Stimulated activated naive CD4-positive, alpha-beta T cell treated with Interleukin-2 at 50 U/mL for 16 hours (primary cell): ENCODE results near the gene HYAL2.

Experiments
- DNase-seq: peaks from one replicate; lab custom pipeline; 2025; lab: John Stamatoyannopoulos, UW

The HYAL2 gene

GRCh38 chr3:50350527-50351322, 28.2 kb upstream of the HYAL2 start, which contains the start of the genes CYB561D2 and NPRL2:
CYB561D2 (plus strand) TSS chr3:50350862; CDS start chr3:50351434, 572 bp downstream.
NPRL2 (minus strand) TSS chr3:50350775; CDS start chr3:50350652, 123 bp downstream.
- peak; percentile 99 for DNase-seq

- no peak for DNase-seq
These were observed 27.6 kb upstream of the HYAL2 start for GRCh38 chr3:50350213-50350526.

GRCh38 chr3:50347187-50347813, 24.8 kb upstream of the HYAL2 start:
- DNase-seq: peak; percentile 71

- DNase-seq: peak; percentile 61
These were observed 23.2 kb upstream of the HYAL2 start, which contains the start of gene ZMYND10 for GRCh38 chr3:50345586-50346234. ZMYND10 (minus strand) TSS chr3:50345732; CDS start chr3:50345579, 153 bp downstream.

- no peak for DNase-seq
These were observed 22.5 kb upstream of the HYAL2 start for GRCh38 chr3:50345008-50345407.

- no peak for DNase-seq
These were observed 20.5 kb upstream of the HYAL2 start for GRCh38 chr3:50342813-50343633.

GRCh38 chr3:50341996-50342650, 19.6 kb upstream of the HYAL2 start:
- no peak for DNase-seq

- no peak for DNase-seq
These were observed 19.0 kb upstream of the HYAL2 start for GRCh38 chr3:50341537-50341936.

GRCh38 chr3:50340448-50341329, 18.1 kb upstream of the HYAL2 start, which contains the start of gene RASSF1:
RASSF1 (minus strand) TSS chr3:50340836; CDS start chr3:50340805, 31 bp downstream.
- DNase-seq: peak; percentile 45

GRCh38 chr3:50340147-50340447, 17.6 kb upstream of the HYAL2 start:
- no peak for DNase-seq

- DNase-seq: no peak
These were observed 17.1 kb upstream of the HYAL2 start for GRCh38 chr3:50339485-50340146.

- DNase-seq: no peak
These were observed 16.4 kb upstream of the HYAL2 start for GRCh38 chr3:50338965-50339364.

GRCh38 chr3:50337175-50337861, 14.8 kb upstream of the HYAL2 start:
- DNase-seq: peak; percentile 96

GRCh38 chr3:50336452-50337174, 14.1 kb upstream of the HYAL2 start:
- DNase-seq: peak; percentile 76

GRCh38 chr3:50334339-50335075, 12.0 kb upstream of the HYAL2 start:
- DNase-seq: no peak

GRCh38 chr3:50333744-50334328, 11.3 kb upstream of the HYAL2 start:
- no peak for DNase-seq

GRCh38 chr3:50331364-50331907, 8.9 kb upstream of the HYAL2 start:
- DNase-seq: no peak
